H9 (cell line): ENCODE results near the gene MGST2. TPM values are rescaled to one million over a fixed set of nuclear protein-coding genes. Genes with fewer than 3 reads are reported as not detected.
A peak's percentile ranks its signal among the peaks of the same experiment; 100 is the strongest.

Experiments used
- DNase-seq: peaks from one replicate; pipeline ENCODE4 v3.0.0-alpha.2; 2017
- H2AFZ ChIP-seq: one replicate; pipeline ENCODE4 v1.6.1; 2013; ENCODE audit warnings: mild to moderate bottlenecking, low read length, control low read depth, moderate library complexity
- H2AK5ac ChIP-seq: 2 replicates; pipeline ENCODE4 v1.6.1; 2013; ENCODE audit warnings: low read length, control low read depth, mixed read lengths; ENCODE audit not compliant: insufficient read length
- H2BK120ac ChIP-seq: one replicate; pipeline ENCODE4 v1.6.1; 2013; ENCODE audit warnings: low read depth, mild to moderate bottlenecking, low read length, control low read depth, inconsistent platforms; ENCODE audit not compliant: poor library complexity, severe bottlenecking
- H2BK12ac ChIP-seq: 2 replicates; pipeline ENCODE4 v1.6.1; 2013; ENCODE audit warnings: low read length, control low read depth, mixed read lengths, low read depth; ENCODE audit not compliant: insufficient read length
- H2BK15ac ChIP-seq: 2 replicates; pipeline ENCODE4 v1.6.1; 2013; ENCODE audit warnings: low read depth, low read length, control low read depth
- H2BK20ac ChIP-seq: one replicate; pipeline ENCODE4 v1.6.1; 2013; ENCODE audit warnings: low read depth, mild to moderate bottlenecking, low read length, control low read depth, inconsistent platforms; ENCODE audit not compliant: poor library complexity, severe bottlenecking
- H2BK5ac ChIP-seq: 2 replicates; pipeline ENCODE4 v1.6.1; 2013; ENCODE audit warnings: low read length, control low read depth, mixed read lengths; ENCODE audit not compliant: insufficient read length
- H3K14ac ChIP-seq: 2 replicates; pipeline ENCODE4 v1.6.1; 2013; ENCODE audit warnings: low read length, control low read depth; ENCODE audit not compliant: insufficient read depth
- H3K18ac ChIP-seq: 2 replicates; pipeline ENCODE4 v1.6.1; 2013; ENCODE audit warnings: low read depth, mild to moderate bottlenecking, mixed read lengths, low read length, control low read depth; ENCODE audit not compliant: insufficient read length
- H3K23ac ChIP-seq: 2 replicates; pipeline ENCODE4 v1.6.1; 2013; ENCODE audit warnings: low read length, control low read depth, mixed read lengths, low read depth; ENCODE audit not compliant: insufficient read length
- H3K23me2 ChIP-seq: 2 replicates; pipeline ENCODE4 v1.6.1; 2013; ENCODE audit warnings: low read depth, mild to moderate bottlenecking, mixed read lengths, low read length, control low read depth; ENCODE audit not compliant: insufficient read length, poor library complexity, severe bottlenecking
- H3K27ac ChIP-seq: 2 replicates; pipeline ENCODE4 v1.5.1; 2013; ENCODE audit warnings: low read length, control low read depth, mixed read lengths, low read depth; ENCODE audit not compliant: insufficient read length
- H3K27me3 ChIP-seq: 2 replicates; pipeline ENCODE4 v1.6.1; 2013; ENCODE audit warnings: low read length, control low read depth, inconsistent platforms; ENCODE audit not compliant: insufficient read depth
- H3K4ac ChIP-seq: 2 replicates; pipeline ENCODE4 v1.6.1; 2013; ENCODE audit warnings: low read depth, mild to moderate bottlenecking, control low read depth, inconsistent platforms, low read length, moderate library complexity
- H3K4me1 ChIP-seq: 2 replicates; pipeline ENCODE4 v1.6.1; 2013; ENCODE audit warnings: low read length, control low read depth, inconsistent platforms; ENCODE audit not compliant: insufficient read depth
- H3K4me2 ChIP-seq: 2 replicates; pipeline ENCODE4 v1.6.1; 2013; ENCODE audit warnings: low read length, control low read depth, mixed read lengths; ENCODE audit not compliant: insufficient read length, insufficient read depth
- H3K56ac ChIP-seq: 2 replicates; pipeline ENCODE4 v1.6.1; 2013; ENCODE audit warnings: low read depth, mild to moderate bottlenecking, mixed read lengths, low read length, control low read depth; ENCODE audit not compliant: insufficient read length
- H3K79me1 ChIP-seq: 2 replicates; pipeline ENCODE4 v1.6.1; 2013; ENCODE audit warnings: low read depth, mild to moderate bottlenecking, moderate library complexity, low read length, control low read depth, inconsistent platforms; ENCODE audit not compliant: insufficient read depth, poor library complexity, severe bottlenecking
- H3K79me2 ChIP-seq: 2 replicates; pipeline ENCODE4 v1.6.1; 2013; ENCODE audit warnings: low read length, control low read depth, inconsistent platforms; ENCODE audit not compliant: insufficient read depth
- H3K9ac ChIP-seq: 2 replicates; pipeline ENCODE4 v1.6.1; 2013; ENCODE audit warnings: low read length, control low read depth, mixed read lengths; ENCODE audit not compliant: insufficient read length; ENCODE audit errors: extremely low read depth
- H3K9me3 ChIP-seq: one replicate; pipeline ENCODE4 v1.6.1; 2013; ENCODE audit warnings: low read depth, low read length, inconsistent platforms; ENCODE audit not compliant: control insufficient read depth
- H3T11ph ChIP-seq: one replicate; pipeline ENCODE4 v1.6.1; 2013; ENCODE audit warnings: mild to moderate bottlenecking, low read length, control low read depth, inconsistent platforms
- H4K20me1 ChIP-seq: one replicate; pipeline ENCODE4 v1.6.1; 2013; ENCODE audit not compliant: control insufficient read depth, insufficient read length, insufficient read depth
- H4K5ac ChIP-seq: 2 replicates; pipeline ENCODE4 v1.6.1; 2013; ENCODE audit warnings: low read depth, mild to moderate bottlenecking, mixed read lengths, low read length, control low read depth; ENCODE audit not compliant: insufficient read length
- H4K8ac ChIP-seq: replicated peaks from 2 replicates; pipeline ENCODE4 v1.6.1; 2013; ENCODE audit warnings: low read length, control low read depth, mixed read lengths, low read depth; ENCODE audit not compliant: insufficient read length
- H4K91ac ChIP-seq: 2 replicates; pipeline ENCODE4 v1.6.1; 2013; ENCODE audit warnings: low read depth, mild to moderate bottlenecking, moderate library complexity, mixed read lengths, low read length, control low read depth; ENCODE audit not compliant: insufficient read length
- H3K27ac Mint-ChIP-seq, 3 experiments: 2 replicates in 2 of 3; 3 replicates in 1 of 3; pipeline ENCODE4 v1.8.0; 2020 to 2021; ENCODE audit warnings: mixed read lengths in 3 of 3, mild to moderate bottlenecking in 1 of 3, moderate library complexity in 1 of 3
- H3K27me3 Mint-ChIP-seq: 2 replicates; pipeline ENCODE4 v1.8.0; 2021; ENCODE audit warnings: low read depth, mild to moderate bottlenecking, moderate library complexity, mixed read lengths
- H3K36me3 Mint-ChIP-seq, 3 experiments: 2 replicates in 2 of 3; 3 replicates in 1 of 3; pipeline ENCODE4 v1.8.0; 2020 to 2021; ENCODE audit warnings: low read depth in 3 of 3, mixed read lengths in 3 of 3; ENCODE audit not compliant: insufficient read depth in 1 of 3
- H3K4me1 Mint-ChIP-seq, 2 experiments: 2 replicates each; pipeline ENCODE4 v1.8.0; 2020; ENCODE audit warnings: mixed read lengths in 2 of 2
- H3K4me3 Mint-ChIP-seq, 2 experiments: 2 replicates in 1 of 2; 3 replicates in 1 of 2; pipeline ENCODE4 v1.8.0; 2020 to 2021; ENCODE audit warnings: mild to moderate bottlenecking in 2 of 2, mixed read lengths in 2 of 2, moderate library complexity in 1 of 2
- H3K9me3 Mint-ChIP-seq, 2 experiments: 2 replicates in 1 of 2; 3 replicates in 1 of 2; pipeline ENCODE4 v1.8.0; 2020; ENCODE audit warnings: mild to moderate bottlenecking in 2 of 2, mixed read lengths in 2 of 2, moderate library complexity in 1 of 2
- WGBS: extraction: QIAGEN DNeasy Blood & Tissue Kit; methylation state at CpG from one replicate; pipeline ENCODE4 v1.1.7; 2013; ENCODE audit warnings: missing lambda C conversion rate, low lambda C conversion rate, mixed read lengths; ENCODE audit not compliant: insufficient read length; ENCODE audit errors: extremely low coverage; 5-methylcytosine and 5-hydroxymethylcytosine counted together
- total RNA-seq: library from RNA; stranded (reverse); gene quantifications from 2 replicates; pipeline ENCODE4 v1.2.1, GENCODE V29; 2021
- TF ChIP-seq, protein P1 (sequence below): fragments of 200-600 bp; sonication (generic); conservative IDR thresholded peaks from 3 replicates; pipeline ENCODE4 v1.8.0; 2021; ENCODE audit warnings: antibody characterized with exemption, mild to moderate bottlenecking

The MGST2 gene
- total RNA-seq, 1 experiment from 2014 or later, result 6.4 TPM

DNA sequence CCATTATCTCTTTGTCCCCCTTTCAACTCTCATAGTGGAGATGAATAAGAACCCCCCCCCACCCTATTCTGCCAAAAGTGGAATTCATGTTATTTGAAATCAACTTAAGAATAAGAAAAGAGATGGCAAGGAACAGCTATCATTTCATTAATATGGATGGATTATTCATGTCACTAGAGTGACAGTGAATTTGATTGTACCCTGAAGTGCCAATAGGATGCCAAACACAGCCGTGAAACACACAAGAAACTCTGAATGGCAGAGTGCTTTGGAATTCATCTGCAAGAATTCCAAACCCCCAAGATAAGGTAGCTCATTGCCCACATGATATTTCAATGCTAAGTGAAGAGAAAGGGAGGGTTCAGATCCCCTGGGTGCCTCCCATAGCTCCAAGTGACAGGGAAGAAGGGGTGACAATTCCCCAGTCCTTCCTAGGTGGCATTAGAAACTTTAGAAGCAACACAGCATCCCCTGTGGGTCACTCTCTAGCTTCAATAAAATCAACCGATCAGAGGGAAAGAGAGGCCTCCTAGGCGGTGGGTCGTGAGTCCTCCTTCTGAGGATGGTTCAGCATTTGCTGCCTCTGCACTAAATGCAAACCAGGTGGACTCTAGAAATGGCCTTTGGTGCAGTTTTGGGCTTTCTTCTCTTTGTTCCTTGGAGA is 84.3 kb downstream of the MGST2 start:
- Histone ChIP-seq H3T11ph (no peak overlapping the region), H2BK20ac (no peak overlapping the region), H4K8ac (no peak overlapping the region), H3K4ac (no peak overlapping the region), H3K56ac (no peak overlapping the region), H2BK15ac (no peak overlapping the region), H3K27ac (no peak overlapping the region), H3K9me3 (no peaks in the 10 kb centered on the region), H3K4me1 (no peaks in the 10 kb centered on the region; the same call in 1 of the 2 replicates), H3K79me1 (no peaks in the 10 kb centered on the region), H3K14ac (no peak overlapping the region), H3K18ac (no peak overlapping the region), H3K27me3 (no peaks in the 10 kb centered on the region), H4K91ac (no peak overlapping the region), H2BK12ac (no peak overlapping the region), H4K5ac (no peak overlapping the region), H2AFZ (no peak overlapping the region), H3K79me2 (no peaks in the 10 kb centered on the region), H2BK5ac (no peak overlapping the region), H2AK5ac (no peak overlapping the region), H4K20me1 (no peaks in the 10 kb centered on the region), H3K23ac (no peak overlapping the region), H3K9ac (no peak overlapping the region), H3K4me2 (no peak overlapping the region), H2BK120ac (no peak overlapping the region), H3K23me2 (no peaks in the 10 kb centered on the region)
- Mint-ChIP-seq H3K36me3 (no peaks in the 10 kb centered on the region), H3K4me3 (no peak overlapping the region), H3K27ac (no peak overlapping the region), H3K9me3 (no peaks in the 10 kb centered on the region), H3K27me3 (peaks cover 2% of the 10 kb centered on the region; the same call in 1 of the 2 replicates), H3K4me1 (peaks cover 11 to 12% of the 10 kb centered on the region in 2 experiments)
- no peak for DNase-seq
- TF ChIP-seq, protein P1, sequence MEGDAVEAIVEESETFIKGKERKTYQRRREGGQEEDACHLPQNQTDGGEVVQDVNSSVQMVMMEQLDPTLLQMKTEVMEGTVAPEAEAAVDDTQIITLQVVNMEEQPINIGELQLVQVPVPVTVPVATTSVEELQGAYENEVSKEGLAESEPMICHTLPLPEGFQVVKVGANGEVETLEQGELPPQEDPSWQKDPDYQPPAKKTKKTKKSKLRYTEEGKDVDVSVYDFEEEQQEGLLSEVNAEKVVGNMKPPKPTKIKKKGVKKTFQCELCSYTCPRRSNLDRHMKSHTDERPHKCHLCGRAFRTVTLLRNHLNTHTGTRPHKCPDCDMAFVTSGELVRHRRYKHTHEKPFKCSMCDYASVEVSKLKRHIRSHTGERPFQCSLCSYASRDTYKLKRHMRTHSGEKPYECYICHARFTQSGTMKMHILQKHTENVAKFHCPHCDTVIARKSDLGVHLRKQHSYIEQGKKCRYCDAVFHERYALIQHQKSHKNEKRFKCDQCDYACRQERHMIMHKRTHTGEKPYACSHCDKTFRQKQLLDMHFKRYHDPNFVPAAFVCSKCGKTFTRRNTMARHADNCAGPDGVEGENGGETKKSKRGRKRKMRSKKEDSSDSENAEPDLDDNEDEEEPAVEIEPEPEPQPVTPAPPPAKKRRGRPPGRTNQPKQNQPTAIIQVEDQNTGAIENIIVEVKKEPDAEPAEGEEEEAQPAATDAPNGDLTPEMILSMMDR, result 0 out of 3 replicates have a peak, but pooled peaks have one; percentile 17
- no CpG with 5 or more reads among the region's 4 CpGs for WGBS
